ENCODE data around the gene KCNG4. TPM values are rescaled to one million over a fixed set of nuclear protein-coding genes. Genes with fewer than 3 reads are reported as not detected.

KCNG4 gene
- polyA plus RNA-seq, 3 donors: not detected

- H3K36me3 Mint-ChIP-seq: no peaks in the 10 kb centered on the region
- DNase-seq: no peak
- intact Hi-C loops (cut with micrococcal nuclease): no loop called here
- H3K4me3 Mint-ChIP-seq: no peak overlapping the region
- Histone ChIP-seq H3K27me3 (ENCODE audit: control insufficient read depth in 2 of 2, insufficient read depth in 2 of 2, low read length in 2 of 2) (peaks cover 0 to 3% of the 10 kb centered on the region in 2 donors), H3K9me3 (replicated peaks in 1 of 2; ENCODE audit: control insufficient read depth in 1 of 2, insufficient read depth in 1 of 2, low read length in 2 of 2) (no peaks in the 10 kb centered on the region), H2AFZ (ENCODE audit: insufficient read depth, low read depth, low read length, poor library complexity, severe bottlenecking) (no peak overlapping the region), H3K36me3 (replicated peaks in 1 of 2; ENCODE audit: control insufficient read depth in 1 of 2, insufficient read depth in 2 of 2, low read length in 2 of 2) (no peaks in the 10 kb centered on the region), H3K4me1 (ENCODE audit: control insufficient read depth in 1 of 2, insufficient read depth in 2 of 2, low read length in 2 of 2) (no peaks in the 10 kb centered on the region), H3K9ac (ENCODE audit: insufficient read depth, low read length, poor library complexity, severe bottlenecking) (no peak overlapping the region), H3K4me2 (replicated peaks; ENCODE audit: extremely low read depth, low read length, poor library complexity, severe bottlenecking) (no peak overlapping the region), H3K4me3 (replicated peaks in 1 of 3; ENCODE audit: low read depth in 2 of 3, low read length in 3 of 3) (no peak overlapping the region), H3K27ac (ENCODE audit: low read depth in 1 of 2, low read length in 2 of 2) (no peak overlapping the region), H4K20me1 (ENCODE audit: insufficient read depth, low read length) (no peaks in the 10 kb centered on the region), H3K79me2 (ENCODE audit: insufficient read depth, low read length) (no peaks in the 10 kb centered on the region)
- H3K9me3 Mint-ChIP-seq: no peaks in the 10 kb centered on the region
- no peak for TF ChIP-seq CTCF (IDR thresholded peaks at IDR 0.05)
- 97% methylated on average over 5 of the region's 7 CpGs for WGBS (ENCODE audit: insufficient coverage)
- no peaks in the 10 kb centered on the region for H3K4me1 Mint-ChIP-seq
- H3K27ac Mint-ChIP-seq: no peak overlapping the region
- peaks cover 4 to 15% (median 9%) of the 10 kb centered on the region in 3 donors for H3K27me3 Mint-ChIP-seq (ENCODE audit: low read depth in 3 of 3)
These were observed 14.2 kb downstream of the KCNG4 start for GRCh38 chr16:84225571-84225970.

GRCh38 chr16:84225126-84225525 lies 14.7 kb downstream of the KCNG4 start:
- H3K9ac ChIP-seq (ENCODE audit: insufficient read depth, low read length, poor library complexity, severe bottlenecking): no peak overlapping the region
- H3K27me3 ChIP-seq (ENCODE audit: control insufficient read depth in 2 of 2, insufficient read depth in 2 of 2, low read length in 2 of 2): peaks cover 0 to 3% of the 10 kb centered on the region in 2 donors
- H3K4me3 Mint-ChIP-seq: no peak overlapping the region
- no peaks in the 10 kb centered on the region for H3K4me1 ChIP-seq (ENCODE audit: control insufficient read depth in 1 of 2, insufficient read depth in 2 of 2, low read length in 2 of 2)
- no peaks in the 10 kb centered on the region for H3K9me3 ChIP-seq (replicated peaks in 1 of 2; ENCODE audit: control insufficient read depth in 1 of 2, insufficient read depth in 1 of 2, low read length in 2 of 2)
- H3K4me1 Mint-ChIP-seq: no peaks in the 10 kb centered on the region
- WGBS (ENCODE audit: insufficient coverage): 86% methylated on average over 1 of the region's 3 CpGs
- H3K4me2 ChIP-seq (replicated peaks; ENCODE audit: extremely low read depth, low read length, poor library complexity, severe bottlenecking): no peak overlapping the region
- H3K4me3 ChIP-seq (replicated peaks in 1 of 3; ENCODE audit: low read depth in 2 of 3, low read length in 3 of 3): no peak overlapping the region
- no peaks in the 10 kb centered on the region for H3K36me3 ChIP-seq (replicated peaks in 1 of 2; ENCODE audit: control insufficient read depth in 1 of 2, insufficient read depth in 2 of 2, low read length in 2 of 2)
- no peaks in the 10 kb centered on the region for H3K79me2 ChIP-seq (ENCODE audit: insufficient read depth, low read length)
- no peak overlapping the region for H2AFZ ChIP-seq (ENCODE audit: insufficient read depth, low read depth, low read length, poor library complexity, severe bottlenecking)
- H3K27me3 Mint-ChIP-seq (ENCODE audit: low read depth in 3 of 3): peaks cover 4 to 15% (median 5%) of the 10 kb centered on the region in 3 donors
- no peaks in the 10 kb centered on the region for H3K36me3 Mint-ChIP-seq
- no peaks in the 10 kb centered on the region for H3K9me3 Mint-ChIP-seq
- intact Hi-C loops (cut with micrococcal nuclease): no loop called here
- H4K20me1 ChIP-seq (ENCODE audit: insufficient read depth, low read length): no peaks in the 10 kb centered on the region
- no peak overlapping the region for H3K27ac ChIP-seq (ENCODE audit: low read depth in 1 of 2, low read length in 2 of 2)
- DNase-seq: no peak
- no peak for TF ChIP-seq CTCF (IDR thresholded peaks at IDR 0.05)
- no peak overlapping the region for H3K27ac Mint-ChIP-seq
